Neuronal stem cell (in vitro differentiated cells): ENCODE data around the gene DDIAS.

Source experiments
- DNase-seq: peaks from one replicate; pipeline ENCODE4 v3.0.0-alpha.2; 2013; ENCODE audit warnings: low spot score
- H2AFZ ChIP-seq: one replicate; pipeline ENCODE4 v1.6.1; 2013; ENCODE audit warnings: mild to moderate bottlenecking, low read length, inconsistent platforms
- H2AK5ac ChIP-seq: 2 replicates; pipeline ENCODE4 v1.6.1; 2013; ENCODE audit warnings: low read depth, mild to moderate bottlenecking, inconsistent platforms, low read length, moderate library complexity, mixed read lengths
- H2BK120ac ChIP-seq: 2 replicates; pipeline ENCODE4 v1.6.1; 2013; ENCODE audit warnings: low read depth, mild to moderate bottlenecking, inconsistent platforms, low read length, moderate library complexity, mixed read lengths
- H2BK12ac ChIP-seq: one replicate; pipeline ENCODE4 v1.6.1; 2013; ENCODE audit warnings: low read length, inconsistent platforms
- H2BK15ac ChIP-seq: 2 replicates; pipeline ENCODE4 v1.6.1; 2013; ENCODE audit warnings: mild to moderate bottlenecking, low read length, inconsistent platforms, mixed read lengths
- H2BK5ac ChIP-seq: one replicate; pipeline ENCODE4 v1.6.1; 2013; ENCODE audit warnings: inconsistent platforms, mild to moderate bottlenecking, low read length, moderate library complexity
- H3K14ac ChIP-seq: one replicate; pipeline ENCODE4 v1.6.1; 2013; ENCODE audit warnings: low read length, inconsistent platforms
- H3K18ac ChIP-seq: 2 replicates; pipeline ENCODE4 v1.6.1; 2013; ENCODE audit warnings: low read length, inconsistent platforms
- H3K23ac ChIP-seq: 2 replicates; pipeline ENCODE4 v1.6.1; 2013; ENCODE audit warnings: low read depth, mild to moderate bottlenecking, mixed read lengths, low read length, inconsistent platforms; ENCODE audit not compliant: poor library complexity
- H3K27ac ChIP-seq: replicated peaks from 3 replicates; pipeline ENCODE4 v1.5.1; 2013; ENCODE audit warnings: low read length, inconsistent platforms
- H3K27me3 ChIP-seq, 3 experiments: 2 replicates each; pipeline ENCODE4 v1.6.1; 2013; ENCODE audit warnings: low read length in 3 of 3, mild to moderate bottlenecking in 2 of 3, inconsistent platforms in 1 of 3, low read depth in 1 of 3, mixed read lengths in 1 of 3, moderate library complexity in 1 of 3; ENCODE audit not compliant: control insufficient read depth in 3 of 3, insufficient read depth in 3 of 3
- H3K36me3 ChIP-seq, 2 donors: replicated peaks in 1 of 2; 2 replicates each; pipeline ENCODE4 v1.6.1; 2013; ENCODE audit warnings: low read length in 2 of 2; ENCODE audit not compliant: control insufficient read depth in 2 of 2, insufficient read depth in 2 of 2
- H3K4ac ChIP-seq: 2 replicates; pipeline ENCODE4 v1.6.1; 2013; ENCODE audit warnings: inconsistent platforms, mild to moderate bottlenecking, low read length, moderate library complexity
- H3K4me1 ChIP-seq, 2 donors: 1 replicate in 1 of 2; 2 replicates in 1 of 2; pipeline ENCODE4 v1.6.1; 2013; ENCODE audit warnings: low read length in 2 of 2, low read depth in 1 of 2; ENCODE audit not compliant: control insufficient read depth in 2 of 2, insufficient read depth in 1 of 2
- H3K4me2 ChIP-seq: one replicate; pipeline ENCODE4 v1.6.1; 2013; ENCODE audit warnings: mild to moderate bottlenecking, low read length, inconsistent platforms; ENCODE audit not compliant: insufficient read depth, poor library complexity, severe bottlenecking
- H3K4me3 ChIP-seq, 2 donors: 2 replicates each; pipeline ENCODE4 v1.5.1; 2013; ENCODE audit warnings: low read length in 2 of 2, mild to moderate bottlenecking in 2 of 2, inconsistent platforms in 1 of 2, moderate library complexity in 1 of 2
- H3K79me1 ChIP-seq: one replicate; pipeline ENCODE4 v1.6.1; 2013; ENCODE audit warnings: low read depth, mild to moderate bottlenecking, inconsistent platforms, low read length, moderate library complexity
- H3K9ac ChIP-seq: one replicate; pipeline ENCODE4 v1.6.1; 2013; ENCODE audit warnings: mild to moderate bottlenecking, low read depth, low read length, inconsistent platforms; ENCODE audit not compliant: poor library complexity
- H3K9me3 ChIP-seq, 2 donors: replicated peaks in 1 of 2; 2 replicates each; pipeline versions ENCODE3 to v1.6.1; 2013; ENCODE audit warnings: low read length in 2 of 2, mild to moderate bottlenecking in 2 of 2, inconsistent platforms in 1 of 2, low read depth in 1 of 2, mixed read lengths in 1 of 2, moderate library complexity in 1 of 2; ENCODE audit not compliant: control insufficient read depth in 2 of 2, insufficient read depth in 1 of 2
- H4K8ac ChIP-seq: one replicate; pipeline ENCODE4 v1.6.1; 2013; ENCODE audit warnings: low read depth, mild to moderate bottlenecking, inconsistent platforms, low read length, moderate library complexity
- H4K91ac ChIP-seq: one replicate; pipeline ENCODE4 v1.6.1; 2013; ENCODE audit warnings: low read length, low read depth, mild to moderate bottlenecking, inconsistent platforms; ENCODE audit not compliant: poor library complexity
- WGBS, 2 donors: extraction: QIAGEN DNeasy Blood & Tissue Kit; methylation state at CpG; one replicate each; pipeline ENCODE4 v1.1.7; 2013; ENCODE audit warnings: missing lambda C conversion rate in 2 of 2, mixed read lengths in 1 of 2; ENCODE audit not compliant: insufficient read length in 2 of 2, insufficient replicate concordance in 1 of 2; ENCODE audit errors: extremely low coverage in 2 of 2; 5-methylcytosine and 5-hydroxymethylcytosine counted together

The DDIAS gene

DNA sequence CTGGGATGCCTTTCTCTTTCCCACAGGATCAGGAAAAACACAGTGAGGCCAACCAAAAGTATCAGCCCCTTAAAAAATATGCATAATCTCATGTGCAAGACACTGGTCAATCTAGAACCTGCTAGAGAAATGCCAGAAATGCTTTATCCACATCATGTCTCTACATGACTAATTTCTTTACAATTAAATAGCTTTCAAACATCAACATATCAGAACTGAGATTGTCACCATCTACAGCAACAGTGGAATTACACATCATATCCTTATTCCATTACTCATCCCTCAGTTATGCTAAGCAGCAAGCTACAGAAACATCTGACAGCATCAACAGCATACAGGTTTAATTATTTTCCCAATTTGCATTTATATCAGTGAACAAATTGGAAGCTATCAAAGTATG, 78.8 kb downstream of the DDIAS start:
- Histone ChIP-seq H4K8ac (no peak overlapping the region), H3K79me1 (no peaks in the 10 kb centered on the region), H3K4me1 (peaks cover 0 to 5% of the 10 kb centered on the region in 2 donors), H3K4ac (no peak overlapping the region), H3K9me3 (no peaks in the 10 kb centered on the region), H2BK12ac (no peak overlapping the region), H3K4me2 (no peak overlapping the region), H3K18ac (no peak overlapping the region), H4K91ac (no peak overlapping the region), H2BK5ac (no peak overlapping the region), H3K4me3 (no peak overlapping the region), H2AFZ (no peak overlapping the region), H2BK120ac (no peak overlapping the region), H3K27me3 (no peaks in the 10 kb centered on the region), H2BK15ac (no peak overlapping the region), H3K14ac (no peak overlapping the region), H3K36me3 (no peaks in the 10 kb centered on the region), H3K27ac (no peak overlapping the region), H3K9ac (no peak overlapping the region), H3K23ac (no peak overlapping the region), H2AK5ac (no peak overlapping the region)
- DNase-seq = no peak

DNA sequence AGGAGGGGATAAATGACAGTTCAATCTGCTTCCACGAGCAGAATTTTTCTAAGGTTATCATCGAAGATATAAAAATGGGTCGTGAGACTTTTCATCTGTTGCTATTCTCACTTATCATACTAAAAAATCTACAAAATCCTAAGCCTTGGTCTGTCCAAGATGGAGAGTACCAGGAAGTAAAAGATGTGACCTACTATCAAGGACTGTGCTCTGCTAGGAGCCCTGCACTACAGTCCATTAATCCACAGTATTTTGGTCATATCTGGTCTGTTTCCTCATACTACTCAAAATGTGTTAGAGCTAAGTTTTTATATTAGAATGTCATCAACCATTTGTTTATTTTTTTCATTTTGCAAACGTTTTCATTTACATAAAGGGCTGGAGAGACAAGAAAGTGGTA, 79.4 kb downstream of the DDIAS start:
- Histone ChIP-seq H3K4me1 (peaks cover 0 to 5% of the 10 kb centered on the region in 2 donors), H4K91ac (no peak overlapping the region), H2AK5ac (no peak overlapping the region), H3K79me1 (no peaks in the 10 kb centered on the region), H3K18ac (no peak overlapping the region), H3K27me3 (no peaks in the 10 kb centered on the region), H3K14ac (no peak overlapping the region), H2BK15ac (no peak overlapping the region), H2AFZ (no peak overlapping the region), H2BK120ac (no peak overlapping the region), H3K9ac (no peak overlapping the region), H3K27ac (no peak overlapping the region), H4K8ac (no peak overlapping the region), H2BK12ac (no peak overlapping the region), H3K4me3 (no peak overlapping the region), H2BK5ac (no peak overlapping the region), H3K9me3 (no peaks in the 10 kb centered on the region), H3K23ac (no peak overlapping the region), H3K4me2 (no peak overlapping the region), H3K36me3 (no peaks in the 10 kb centered on the region), H3K4ac (no peak overlapping the region)
- DNase-seq = no peak
- no CpG with 5 or more reads among the region's 4 CpGs for WGBS, 2 donors

DNA sequence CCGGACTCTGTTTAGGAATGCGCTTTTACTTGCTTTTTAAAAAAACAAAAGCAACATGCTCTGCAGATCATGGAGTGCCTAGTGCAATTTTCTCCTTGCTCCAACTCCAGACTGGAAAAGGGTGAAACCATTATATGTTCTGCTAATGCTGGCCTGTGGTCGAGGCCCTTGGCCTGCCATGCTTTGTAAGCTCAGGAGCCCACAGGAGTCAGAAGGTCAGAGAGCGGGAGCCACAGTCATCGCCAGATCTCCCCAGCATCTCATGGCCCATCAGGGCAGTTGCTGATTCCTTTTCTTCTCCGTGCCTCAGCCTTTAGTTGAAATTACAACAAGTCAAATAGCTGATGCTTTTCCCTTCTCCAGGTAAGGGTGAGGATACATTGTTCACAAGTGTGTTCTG, 80.3 kb downstream of the DDIAS start:
- Histone ChIP-seq H3K4me1 (peaks cover 0 to 5% of the 10 kb centered on the region in 2 donors), H3K4me3 (no peak overlapping the region), H3K27me3 (no peaks in the 10 kb centered on the region), H2AFZ (no peak overlapping the region), H4K8ac (no peak overlapping the region), H3K23ac (no peak overlapping the region), H3K9ac (no peak overlapping the region), H2BK120ac (no peak overlapping the region), H3K14ac (no peak overlapping the region), H2AK5ac (no peak overlapping the region), H3K36me3 (no peaks in the 10 kb centered on the region), H2BK12ac (no peak overlapping the region), H3K4ac (no peak overlapping the region), H4K91ac (no peak overlapping the region), H3K4me2 (no peak overlapping the region), H3K9me3 (no peaks in the 10 kb centered on the region), H3K18ac (no peak overlapping the region), H3K27ac (no peak overlapping the region), H2BK15ac (no peak overlapping the region), H2BK5ac (no peak overlapping the region), H3K79me1 (no peaks in the 10 kb centered on the region)
- DNase-seq = no peak
- no CpG with 5 or more reads among the region's 6 CpGs for WGBS, 2 donors
